Astrocyte of the cerebellum (primary cell): ENCODE results near the gene THSD7B.

Source experiments
- DNase-seq: peaks from one replicate; pipeline ENCODE4 v3.0.0-alpha.2; 2011; ENCODE audit warnings: low read depth
- H3K4me3 ChIP-seq: 2 replicates; pipeline ENCODE4 v1.5.1; 2011; ENCODE audit warnings: mild to moderate bottlenecking, low read depth, low read length, moderate library complexity
- in situ Hi-C: cut with HindIII; loops from 2 replicates; pipeline ENCODE4 v1.10.0; 2017; ENCODE audit warnings: low sequenced_read_pairs
- TF ChIP-seq, protein P1 (sequence below): IDR thresholded peaks from 2 replicates; pipeline ENCODE4 v1.5.1; 2012; ENCODE audit warnings: low read length, low read depth, moderate library complexity, mild to moderate bottlenecking; ENCODE audit errors: missing control alignments

Gene THSD7B

DNA sequence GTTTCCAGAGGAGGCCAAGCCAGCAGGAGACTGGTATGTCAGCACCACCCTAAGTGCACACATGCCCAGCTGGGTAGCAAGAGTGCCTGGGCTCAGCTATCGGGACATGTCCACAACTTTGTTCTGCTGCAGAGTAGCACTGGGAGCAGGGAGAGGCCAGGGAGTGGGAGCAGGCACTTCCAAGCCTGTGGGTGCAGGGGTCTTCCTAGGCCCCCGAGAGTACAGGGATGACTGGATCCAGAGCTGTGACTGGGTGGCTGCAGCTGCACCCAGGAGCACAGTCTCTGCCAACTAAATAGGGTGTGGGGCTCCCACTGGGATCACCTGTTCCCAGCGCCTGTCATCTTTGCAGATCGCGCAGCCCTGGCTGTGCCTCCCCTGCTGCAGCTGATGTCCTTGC, 943.0 kb downstream of the THSD7B start:
- no peak for DNase-seq
- in situ Hi-C loops = no loop called here
- no peak overlapping the region for H3K4me3 ChIP-seq
- TF ChIP-seq, protein P1, sequence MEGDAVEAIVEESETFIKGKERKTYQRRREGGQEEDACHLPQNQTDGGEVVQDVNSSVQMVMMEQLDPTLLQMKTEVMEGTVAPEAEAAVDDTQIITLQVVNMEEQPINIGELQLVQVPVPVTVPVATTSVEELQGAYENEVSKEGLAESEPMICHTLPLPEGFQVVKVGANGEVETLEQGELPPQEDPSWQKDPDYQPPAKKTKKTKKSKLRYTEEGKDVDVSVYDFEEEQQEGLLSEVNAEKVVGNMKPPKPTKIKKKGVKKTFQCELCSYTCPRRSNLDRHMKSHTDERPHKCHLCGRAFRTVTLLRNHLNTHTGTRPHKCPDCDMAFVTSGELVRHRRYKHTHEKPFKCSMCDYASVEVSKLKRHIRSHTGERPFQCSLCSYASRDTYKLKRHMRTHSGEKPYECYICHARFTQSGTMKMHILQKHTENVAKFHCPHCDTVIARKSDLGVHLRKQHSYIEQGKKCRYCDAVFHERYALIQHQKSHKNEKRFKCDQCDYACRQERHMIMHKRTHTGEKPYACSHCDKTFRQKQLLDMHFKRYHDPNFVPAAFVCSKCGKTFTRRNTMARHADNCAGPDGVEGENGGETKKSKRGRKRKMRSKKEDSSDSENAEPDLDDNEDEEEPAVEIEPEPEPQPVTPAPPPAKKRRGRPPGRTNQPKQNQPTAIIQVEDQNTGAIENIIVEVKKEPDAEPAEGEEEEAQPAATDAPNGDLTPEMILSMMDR = no peak

DNA sequence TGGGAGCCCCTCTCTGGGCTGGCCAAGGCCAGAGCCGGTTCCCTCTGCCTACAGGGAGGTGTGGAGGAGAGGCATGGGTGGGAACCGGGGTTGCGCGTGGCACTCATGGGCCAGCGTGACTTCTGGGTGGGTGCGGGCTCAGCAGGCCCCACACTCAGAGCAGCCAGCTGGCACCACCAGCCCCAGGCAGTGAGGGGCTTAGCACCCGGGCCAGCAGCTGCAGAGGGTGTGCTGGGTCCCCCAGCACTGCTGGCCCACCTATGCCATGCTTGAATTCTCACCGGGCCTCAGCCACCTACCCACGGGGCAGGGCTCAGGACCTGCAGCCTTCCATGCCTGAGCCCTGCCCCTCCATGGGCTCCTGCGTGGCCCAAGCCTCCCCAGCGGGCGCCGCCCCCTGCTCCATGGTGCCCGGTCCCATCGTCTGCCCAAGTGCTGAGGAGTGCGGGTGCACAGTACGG, 950.4 kb downstream of the THSD7B start:
- TF ChIP-seq, protein P1 = no peak
- no peak for DNase-seq
- in situ Hi-C loops = no loop called here

DNA sequence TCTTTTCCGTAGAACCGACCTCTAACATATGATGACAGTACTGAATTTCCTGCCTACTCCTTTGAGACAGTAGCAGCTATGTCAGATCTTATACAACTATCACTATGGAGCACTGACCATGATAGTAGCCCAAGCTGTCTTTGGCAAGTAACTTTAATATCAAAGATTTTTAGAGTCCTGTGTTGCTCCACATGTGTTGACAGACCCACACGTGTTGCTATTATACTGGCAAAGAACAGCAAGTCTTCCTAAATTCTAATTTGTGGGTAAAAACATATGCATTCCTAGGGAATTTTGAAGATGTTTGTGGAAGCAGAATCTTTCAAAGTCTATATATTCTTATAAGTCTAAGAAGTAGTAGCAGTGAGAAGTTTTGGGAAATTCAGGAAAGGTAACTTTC, 953.4 kb downstream of the THSD7B start:
- no peak overlapping the region for H3K4me3 ChIP-seq
- in situ Hi-C loops = no loop called here
- no peak for DNase-seq
- TF ChIP-seq, protein P1 = no peak

More for the DNA sequence above, 950.4 kb downstream of the THSD7B start:
- no peak overlapping the region for H3K4me3 ChIP-seq

DNA sequence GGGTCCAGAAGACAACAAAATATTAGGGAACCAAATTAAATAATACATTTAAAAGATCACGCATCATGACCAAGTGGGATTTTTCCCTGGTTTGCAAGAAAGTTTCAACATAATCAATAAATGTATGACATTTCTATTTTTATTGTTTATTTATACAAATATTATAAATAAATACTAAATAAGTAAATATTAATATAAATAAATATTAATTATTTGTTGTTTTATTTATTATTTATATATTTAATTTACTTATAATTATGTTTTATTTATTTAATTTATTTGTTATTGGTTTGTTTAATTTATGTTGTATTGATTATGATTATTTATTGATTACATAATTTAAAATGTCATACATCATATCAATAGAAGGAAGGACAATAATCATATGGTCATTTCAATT, 956.4 kb downstream of the THSD7B start:
- DNase-seq = no peak
- H3K4me3 ChIP-seq = no peak overlapping the region
- in situ Hi-C loops = no loop called here
- TF ChIP-seq, protein P1 = no peak

DNA sequence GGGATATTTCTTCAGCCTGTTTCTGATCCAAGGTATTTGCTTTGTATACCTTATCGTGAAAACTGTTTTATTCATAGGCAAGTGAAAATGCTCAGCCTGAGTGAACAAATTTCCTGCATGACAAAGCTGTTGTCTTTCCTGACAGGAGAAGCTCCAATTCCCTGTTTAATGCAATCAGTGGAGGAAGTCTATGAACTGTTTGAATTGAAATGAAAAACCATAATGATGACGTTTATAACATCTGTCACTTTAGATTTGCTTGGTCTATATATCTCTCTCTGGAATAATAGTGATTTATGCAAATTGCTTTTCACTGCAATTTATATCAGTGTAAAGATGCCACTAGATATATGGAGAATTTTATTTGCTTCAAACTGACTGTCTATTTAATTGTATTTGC, 959.6 kb downstream of the THSD7B start:
- no peak overlapping the region for H3K4me3 ChIP-seq
- TF ChIP-seq, protein P1 = no peak
- in situ Hi-C loops = no loop called here
- DNase-seq = no peak
